Lower lobe of right lung (tissue), 2 donors: ENCODE results near the gene GAPT. TPM values are rescaled to one million over a fixed set of nuclear protein-coding genes. Genes with fewer than 3 reads are reported as not detected.

Experiments used
- ATAC-seq, 2 donors: fragments of 200-7000 bp; cut with Tn5 transposase; one replicate each; pipeline ENCODE4 v1.9.1; 2020 to 2022; ENCODE audit warnings: mild to moderate bottlenecking in 2 of 2, moderate library complexity in 2 of 2
- DNase-seq: peaks from one replicate; pipeline ENCODE4 v3.0.0-alpha.2; 2020
- H3K27ac ChIP-seq: fragments of 200-600 bp; one replicate; pipeline ENCODE4 v1.8.0; 2022
- H3K27me3 ChIP-seq: fragments of 200-600 bp; one replicate; pipeline ENCODE4 v1.8.0; 2022; ENCODE audit warnings: low read depth
- H3K36me3 ChIP-seq: fragments of 200-600 bp; one replicate; pipeline ENCODE4 v1.8.0; 2022; ENCODE audit warnings: mild to moderate bottlenecking
- H3K4me1 ChIP-seq: fragments of 200-600 bp; one replicate; pipeline ENCODE4 v1.8.0; 2022
- H3K4me3 ChIP-seq: fragments of 200-600 bp; one replicate; pipeline ENCODE4 v1.8.0; 2022; ENCODE audit warnings: mild to moderate bottlenecking
- H3K9me3 ChIP-seq: fragments of 200-600 bp; one replicate; pipeline ENCODE4 v1.8.0; 2022
- intact Hi-C: fragments of 100-400 bp; cut with DNase I; formaldehyde crosslinking; loops from one replicate; pipeline ENCODE4 v1.11.0; 2022
- total RNA-seq: library from RNA; stranded (reverse); fragmentation: NEBNext Ultra II Directional; extraction: Animal tissue kit (Norgen Biotek cat#: 25700); gene quantifications from one replicate; pipeline ENCODE4 v1.2.1, GENCODE V29; 2021
- TF ChIP-seq, protein P1 (sequence below): fragments of 200-600 bp; IDR thresholded peaks from one replicate; pipeline ENCODE4 v1.8.0; 2022; ENCODE audit warnings: antibody characterized with exemption, mild to moderate bottlenecking
- donor health status: DM: no; HTN: yes; CAD: no; lungs with severe emphysema.

Gene GAPT
- total RNA-seq, 1 donor from 2014 or later, result 6.5 TPM

DNA sequence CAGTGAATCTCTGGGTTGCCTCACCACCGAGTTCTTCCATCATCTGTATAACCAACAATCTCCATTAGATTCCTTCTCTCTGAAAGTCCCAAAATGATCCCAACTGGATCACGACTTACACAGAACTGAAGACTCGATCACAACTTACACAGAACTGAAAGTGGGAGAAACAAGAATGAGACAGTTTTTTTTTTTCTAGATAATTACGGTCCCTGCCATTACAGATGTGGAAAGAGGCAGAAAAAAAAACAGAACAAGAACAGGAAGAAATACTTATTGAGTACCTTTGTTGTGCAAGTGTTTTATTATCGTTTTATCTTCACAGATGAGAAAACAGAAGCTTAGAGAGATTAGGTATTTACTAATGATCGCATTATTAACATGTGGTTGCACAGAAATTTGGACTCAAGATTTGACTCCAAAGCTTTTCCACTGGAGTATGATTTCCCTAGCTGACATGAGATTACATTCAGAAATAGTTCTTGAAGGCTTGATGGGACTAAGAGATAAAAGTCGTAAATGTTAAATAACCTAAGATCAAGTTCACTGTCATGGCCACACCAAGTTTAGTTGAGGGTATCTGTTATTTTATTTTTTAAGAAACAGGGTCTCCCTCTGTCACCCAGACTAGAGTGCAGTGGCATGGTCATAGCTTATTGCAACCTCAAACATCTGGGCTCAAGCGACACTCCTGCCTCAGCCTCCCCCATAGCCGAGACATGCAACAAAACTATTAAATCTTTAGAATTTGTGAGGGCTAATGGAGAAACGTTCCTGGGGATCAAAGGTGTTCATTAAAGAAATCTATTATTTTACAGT lies 40.2 kb upstream of the GAPT start:
- Histone ChIP-seq H3K27ac (no peak overlapping the region), H3K27me3 (no peaks in the 10 kb centered on the region), H3K4me1 (peaks cover 8% of the 10 kb centered on the region), H3K4me3 (no peak overlapping the region), H3K36me3 (peaks cover 29% of the 10 kb centered on the region), H3K9me3 (no peaks in the 10 kb centered on the region)
- ATAC-seq (no peak), DNase-seq (no peak)
- TF ChIP-seq, protein P1, sequence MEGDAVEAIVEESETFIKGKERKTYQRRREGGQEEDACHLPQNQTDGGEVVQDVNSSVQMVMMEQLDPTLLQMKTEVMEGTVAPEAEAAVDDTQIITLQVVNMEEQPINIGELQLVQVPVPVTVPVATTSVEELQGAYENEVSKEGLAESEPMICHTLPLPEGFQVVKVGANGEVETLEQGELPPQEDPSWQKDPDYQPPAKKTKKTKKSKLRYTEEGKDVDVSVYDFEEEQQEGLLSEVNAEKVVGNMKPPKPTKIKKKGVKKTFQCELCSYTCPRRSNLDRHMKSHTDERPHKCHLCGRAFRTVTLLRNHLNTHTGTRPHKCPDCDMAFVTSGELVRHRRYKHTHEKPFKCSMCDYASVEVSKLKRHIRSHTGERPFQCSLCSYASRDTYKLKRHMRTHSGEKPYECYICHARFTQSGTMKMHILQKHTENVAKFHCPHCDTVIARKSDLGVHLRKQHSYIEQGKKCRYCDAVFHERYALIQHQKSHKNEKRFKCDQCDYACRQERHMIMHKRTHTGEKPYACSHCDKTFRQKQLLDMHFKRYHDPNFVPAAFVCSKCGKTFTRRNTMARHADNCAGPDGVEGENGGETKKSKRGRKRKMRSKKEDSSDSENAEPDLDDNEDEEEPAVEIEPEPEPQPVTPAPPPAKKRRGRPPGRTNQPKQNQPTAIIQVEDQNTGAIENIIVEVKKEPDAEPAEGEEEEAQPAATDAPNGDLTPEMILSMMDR, result no peak
- intact Hi-C loops, result loop anchor here (10.0 kb wide), 1 partner anchor 566 kb away; no protein-coding TSS in a partner anchor

- peaks cover 13% of the 10 kb centered on the region for H3K4me1 ChIP-seq
- no peaks in the 10 kb centered on the region for H3K27me3 ChIP-seq
- TF ChIP-seq, protein P1, result no peak
- H3K4me3 ChIP-seq, result no peak overlapping the region
- no peak for DNase-seq
- H3K27ac ChIP-seq, result no peak overlapping the region
- H3K9me3 ChIP-seq, result no peaks in the 10 kb centered on the region
- intact Hi-C loops, result loop anchor here (10.0 kb wide), 1 partner anchor 567 kb away; no protein-coding TSS in a partner anchor
- ATAC-seq, result no peak
- H3K36me3 ChIP-seq, result peaks cover 39% of the 10 kb centered on the region
These were observed 39.3 kb upstream of the GAPT start for GRCh38 chr5:58451732-58452565.

GRCh38 chr5:58452566-58453258 lies 38.5 kb upstream of the GAPT start:
- peaks cover 18% of the 10 kb centered on the region for H3K4me1 ChIP-seq
- intact Hi-C loops, result loop anchor here (10.0 kb wide), 1 partner anchor 568 kb away; no protein-coding TSS in a partner anchor
- no peaks in the 10 kb centered on the region for H3K9me3 ChIP-seq
- H3K36me3 ChIP-seq, result peaks cover 44% of the 10 kb centered on the region
- TF ChIP-seq, protein P1, result no peak
- DNase-seq (no peak), ATAC-seq (no peak)
- H3K4me3 ChIP-seq, result no peak overlapping the region
- H3K27ac ChIP-seq, result no peak overlapping the region
- no peaks in the 10 kb centered on the region for H3K27me3 ChIP-seq

GRCh38 chr5:58453306-58453705 lies 37.9 kb upstream of the GAPT start:
- ATAC-seq, result no peak
- intact Hi-C loops, result loop anchor here (10.0 kb wide), 1 partner anchor 569 kb away; no protein-coding TSS in a partner anchor
- Histone ChIP-seq H3K4me1 (peaks cover 18% of the 10 kb centered on the region), H3K9me3 (no peaks in the 10 kb centered on the region), H3K36me3 (peaks cover 44% of the 10 kb centered on the region), H3K27ac (no peak overlapping the region), H3K4me3 (peak overlapping the region; percentile 4), H3K27me3 (no peaks in the 10 kb centered on the region)
- TF ChIP-seq, protein P1, result no peak
- no peak for DNase-seq

- DNase-seq (no peak), ATAC-seq (no peak)
- H3K4me1 ChIP-seq, result peaks cover 18% of the 10 kb centered on the region
- no peak overlapping the region for H3K27ac ChIP-seq
- intact Hi-C loops, result loop anchor here (10.0 kb wide), 1 partner anchor 569 kb away; no protein-coding TSS in a partner anchor
- H3K36me3 ChIP-seq, result peaks cover 44% of the 10 kb centered on the region
- no peaks in the 10 kb centered on the region for H3K9me3 ChIP-seq
- peak overlapping the region; percentile 78 for H3K4me3 ChIP-seq
- TF ChIP-seq, protein P1, result no peak
- H3K27me3 ChIP-seq, result no peaks in the 10 kb centered on the region
These were observed 37.2 kb upstream of the GAPT start for GRCh38 chr5:58454025-58454424.
